GM21619 (cell line): ENCODE measurements around the gene ADGRL3.
A peak's percentile ranks its signal among the peaks of the same experiment; 100 is the strongest.

Experiments
- ATAC-seq: cut with Tn5 transposase; IDR thresholded peaks from one replicate; pipeline ENCODE4 v1.9.1; 2021; ENCODE audit not compliant: unreplicated experiment

The ADGRL3 gene

GRCh38 chr4:61770456-61770855, 570.3 kb downstream of the ADGRL3 start:
- no peak for ATAC-seq

- ATAC-seq: no peak
These were observed 570.9 kb downstream of the ADGRL3 start for GRCh38 chr4:61771056-61771455.

GRCh38 chr4:61772126-61772525, 572.0 kb downstream of the ADGRL3 start:
- no peak for ATAC-seq

- ATAC-seq: no peak
These were observed 573.6 kb downstream of the ADGRL3 start for GRCh38 chr4:61773655-61774245.

- ATAC-seq: no peak
These were observed 582.0 kb downstream of the ADGRL3 start for GRCh38 chr4:61782133-61782532.

- peak; percentile 69 for ATAC-seq
These were observed 582.9 kb downstream of the ADGRL3 start for GRCh38 chr4:61783050-61783449.

GRCh38 chr4:61785761-61786160, 585.6 kb downstream of the ADGRL3 start:
- ATAC-seq: no peak

- no peak for ATAC-seq
These were observed 586.1 kb downstream of the ADGRL3 start for GRCh38 chr4:61786211-61786610.

- no peak for ATAC-seq
These were observed 595.9 kb downstream of the ADGRL3 start for GRCh38 chr4:61795998-61796397.

- no peak for ATAC-seq
These were observed 599.7 kb downstream of the ADGRL3 start for GRCh38 chr4:61799794-61800193.

GRCh38 chr4:61805227-61805626, 605.1 kb downstream of the ADGRL3 start:
- no peak for ATAC-seq

- ATAC-seq: no peak
These were observed 605.9 kb downstream of the ADGRL3 start for GRCh38 chr4:61805979-61806378.

- ATAC-seq: no peak
These were observed 612.0 kb downstream of the ADGRL3 start for GRCh38 chr4:61812171-61812570.

- ATAC-seq: no peak
These were observed 616.9 kb downstream of the ADGRL3 start for GRCh38 chr4:61817071-61817470.

GRCh38 chr4:61820136-61820535, 620.0 kb downstream of the ADGRL3 start:
- ATAC-seq: no peak

GRCh38 chr4:61824454-61824853, 624.3 kb downstream of the ADGRL3 start:
- ATAC-seq: no peak

GRCh38 chr4:61827907-61828391, 627.8 kb downstream of the ADGRL3 start:
- ATAC-seq: no peak

- no peak for ATAC-seq
These were observed 628.8 kb downstream of the ADGRL3 start for GRCh38 chr4:61828960-61829359.

- no peak for ATAC-seq
These were observed 631.9 kb downstream of the ADGRL3 start for GRCh38 chr4:61831987-61832386.

- ATAC-seq: no peak
These were observed 637.3 kb downstream of the ADGRL3 start for GRCh38 chr4:61837395-61837794.

GRCh38 chr4:61838072-61838471, 637.9 kb downstream of the ADGRL3 start:
- no peak for ATAC-seq

- no peak for ATAC-seq
These were observed 641.6 kb downstream of the ADGRL3 start for GRCh38 chr4:61841714-61842113.

GRCh38 chr4:61851126-61851525, 651.0 kb downstream of the ADGRL3 start:
- ATAC-seq: no peak
